ENCODE measurements around the gene YAF2. TPM values are rescaled to one million over a fixed set of nuclear protein-coding genes. Genes with fewer than 3 reads are reported as not detected.

Gene YAF2
- total RNA-seq, 6 experiments from 2014 or later = 12.8 to 22.3 (median 16.9) TPM

DNA sequence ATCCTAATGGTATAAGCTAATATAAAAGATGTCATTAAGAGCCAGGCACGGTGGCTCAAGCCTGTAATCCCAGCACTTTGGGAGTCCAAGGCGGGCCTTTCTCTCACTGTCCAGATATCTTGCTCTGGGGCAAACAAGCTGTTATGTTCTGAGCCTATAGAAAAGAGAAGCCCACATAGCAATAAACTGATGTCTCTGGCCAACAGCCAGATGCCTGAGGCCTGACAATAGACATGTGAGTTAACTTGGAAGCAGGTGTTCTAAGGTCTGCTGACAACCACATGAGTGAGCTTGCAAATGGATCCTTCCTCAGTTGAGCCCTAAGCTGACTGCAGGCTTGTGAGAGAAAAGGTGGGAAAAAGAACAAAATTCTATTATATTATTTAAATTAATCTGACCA lies 25.0 kb downstream of the YAF2 start:
- 88% methylated on average over 2 of the region's 2 CpGs for WGBS (ENCODE audit: insufficient coverage, low coverage, low lambda C conversion rate, missing lambda C conversion rate)
- peaks cover 0 to 9% (median 0%) of the 10 kb centered on the region in 4 donors for H3K4me1 ChIP-seq
- no peaks in the 10 kb centered on the region for H3K9me3 ChIP-seq
- ATAC-seq (no peak), DNase-seq (no peak)
- intact Hi-C loops (cut with DNase I) = no loop called here
- TF ChIP-seq, protein P1, sequence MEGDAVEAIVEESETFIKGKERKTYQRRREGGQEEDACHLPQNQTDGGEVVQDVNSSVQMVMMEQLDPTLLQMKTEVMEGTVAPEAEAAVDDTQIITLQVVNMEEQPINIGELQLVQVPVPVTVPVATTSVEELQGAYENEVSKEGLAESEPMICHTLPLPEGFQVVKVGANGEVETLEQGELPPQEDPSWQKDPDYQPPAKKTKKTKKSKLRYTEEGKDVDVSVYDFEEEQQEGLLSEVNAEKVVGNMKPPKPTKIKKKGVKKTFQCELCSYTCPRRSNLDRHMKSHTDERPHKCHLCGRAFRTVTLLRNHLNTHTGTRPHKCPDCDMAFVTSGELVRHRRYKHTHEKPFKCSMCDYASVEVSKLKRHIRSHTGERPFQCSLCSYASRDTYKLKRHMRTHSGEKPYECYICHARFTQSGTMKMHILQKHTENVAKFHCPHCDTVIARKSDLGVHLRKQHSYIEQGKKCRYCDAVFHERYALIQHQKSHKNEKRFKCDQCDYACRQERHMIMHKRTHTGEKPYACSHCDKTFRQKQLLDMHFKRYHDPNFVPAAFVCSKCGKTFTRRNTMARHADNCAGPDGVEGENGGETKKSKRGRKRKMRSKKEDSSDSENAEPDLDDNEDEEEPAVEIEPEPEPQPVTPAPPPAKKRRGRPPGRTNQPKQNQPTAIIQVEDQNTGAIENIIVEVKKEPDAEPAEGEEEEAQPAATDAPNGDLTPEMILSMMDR (IDR thresholded peaks at IDR 0.05) = no peak
- TF ChIP-seq POLR2A (IDR thresholded peaks at IDR 0.05) = no peak
- H3K27ac ChIP-seq = no peak overlapping the region
- no peak overlapping the region for H3K4me3 ChIP-seq
- no peaks in the 10 kb centered on the region for H3K36me3 ChIP-seq
- H3K27me3 ChIP-seq = no peaks in the 10 kb centered on the region

DNA sequence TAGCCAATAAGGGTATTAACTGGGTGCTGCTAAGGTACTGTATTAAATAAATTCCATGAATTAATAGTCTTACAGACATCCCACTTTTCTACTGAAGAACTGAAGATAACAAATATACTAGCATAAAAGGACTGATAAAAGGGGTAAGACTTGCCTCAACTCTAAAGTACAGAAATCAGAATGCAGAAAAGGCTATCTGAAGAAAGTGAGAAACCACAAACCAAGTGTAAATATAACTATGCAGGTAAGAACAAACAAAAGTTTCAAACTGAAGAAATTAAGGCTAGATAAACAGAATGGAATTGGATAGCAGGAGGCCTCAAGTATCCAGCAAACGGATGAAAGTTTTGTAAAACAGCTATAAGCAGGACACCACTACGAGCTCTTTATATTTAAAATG lies 29.5 kb downstream of the YAF2 start:
- H3K4me3 ChIP-seq = no peak overlapping the region
- intact Hi-C loops (cut with DNase I) = no loop called here
- no peaks in the 10 kb centered on the region for H3K9me3 ChIP-seq
- no peaks in the 10 kb centered on the region for H3K4me1 ChIP-seq
- no peak overlapping the region for H3K27ac ChIP-seq
- no peaks in the 10 kb centered on the region for H3K36me3 ChIP-seq
- WGBS (ENCODE audit: insufficient coverage, low coverage, low lambda C conversion rate, missing lambda C conversion rate) = 88% methylated on average over 2 of the region's 2 CpGs
- TF ChIP-seq, protein P1 (IDR thresholded peaks at IDR 0.05) = no peak
- TF ChIP-seq POLR2A (IDR thresholded peaks at IDR 0.05) = no peak
- no peaks in the 10 kb centered on the region for H3K27me3 ChIP-seq
- DNase-seq (no peak), ATAC-seq (no peak)

DNA sequence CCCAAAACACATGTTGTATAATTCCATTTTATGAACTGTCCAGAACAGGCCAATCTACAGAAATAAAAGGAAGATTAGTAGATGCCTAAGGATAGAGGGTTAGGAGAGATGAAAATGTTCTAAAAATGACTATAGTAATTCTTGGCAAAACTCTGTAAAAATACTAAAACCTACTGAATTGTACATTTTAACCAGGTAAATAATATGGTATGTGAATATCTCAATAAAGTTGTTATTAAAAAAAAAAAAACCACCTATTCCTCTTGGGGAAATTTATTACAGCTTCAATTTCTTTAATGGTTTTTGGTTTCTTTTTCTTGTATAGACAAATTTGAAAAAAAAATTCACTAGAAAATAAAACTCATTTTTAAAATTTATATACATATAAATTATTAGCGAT lies 33.2 kb downstream of the YAF2 start:
- H3K4me1 ChIP-seq = no peaks in the 10 kb centered on the region
- TF ChIP-seq POLR2A (IDR thresholded peaks at IDR 0.05) = no peak
- TF ChIP-seq, protein P1 (IDR thresholded peaks at IDR 0.05) = no peak
- H3K27ac ChIP-seq = no peak overlapping the region
- H3K27me3 ChIP-seq = no peaks in the 10 kb centered on the region
- H3K9me3 ChIP-seq = no peaks in the 10 kb centered on the region
- ATAC-seq (no peak), DNase-seq (no peak)
- no peak overlapping the region for H3K4me3 ChIP-seq
- 100% methylated on average over 1 of the region's 1 CpG for WGBS (ENCODE audit: insufficient coverage, low coverage, low lambda C conversion rate, missing lambda C conversion rate)
- intact Hi-C loops (cut with DNase I) = no loop called here
- no peaks in the 10 kb centered on the region for H3K36me3 ChIP-seq

DNA sequence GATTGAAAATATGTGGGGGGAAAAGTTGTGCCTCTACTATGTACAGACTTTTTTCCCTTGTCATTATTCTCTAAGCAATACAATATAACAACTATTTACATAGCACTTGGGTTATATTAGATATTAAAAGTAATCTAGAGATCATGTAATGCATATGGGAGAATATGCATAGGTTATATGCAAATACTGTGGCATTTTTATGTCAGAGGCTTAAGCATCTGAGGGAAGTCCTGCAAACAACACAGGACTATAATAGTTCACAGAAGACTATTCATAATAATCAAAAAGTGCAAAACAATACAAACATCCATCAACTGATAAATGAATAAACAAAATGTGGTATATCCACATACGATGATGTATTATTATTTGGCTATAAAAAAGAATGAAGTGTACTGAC lies 33.7 kb downstream of the YAF2 start:
- TF ChIP-seq, protein P1 (IDR thresholded peaks at IDR 0.05) = no peak
- TF ChIP-seq POLR2A (IDR thresholded peaks at IDR 0.05) = no peak

DNA sequence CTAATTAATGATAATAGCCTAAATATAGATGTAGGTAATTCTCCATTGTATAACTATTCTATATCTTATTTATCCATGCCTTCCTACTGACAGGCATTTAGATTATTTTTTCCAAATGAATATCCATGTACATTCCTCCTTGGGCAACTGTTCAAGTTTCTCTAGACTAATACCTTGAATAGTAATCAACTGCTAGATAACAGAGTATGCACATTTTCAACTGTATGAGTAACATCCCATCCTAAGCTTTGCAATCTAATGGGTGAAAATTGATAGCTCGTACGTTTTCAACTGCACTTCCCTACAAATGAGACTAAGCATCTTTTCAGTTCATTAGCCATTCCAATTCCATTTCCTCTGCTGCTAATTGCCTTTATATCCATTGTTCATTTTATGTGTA lies 37.0 kb downstream of the YAF2 start:
- no peaks in the 10 kb centered on the region for H3K27me3 ChIP-seq
- H3K27ac ChIP-seq = no peak overlapping the region
- TF ChIP-seq POLR2A (IDR thresholded peaks at IDR 0.05) = no peak
- TF ChIP-seq, protein P1 (IDR thresholded peaks at IDR 0.05) = no peak
- no peaks in the 10 kb centered on the region for H3K4me1 ChIP-seq
- intact Hi-C loops (cut with DNase I) = no loop called here
- no peaks in the 10 kb centered on the region for H3K9me3 ChIP-seq
- WGBS (ENCODE audit: insufficient coverage, low coverage, low lambda C conversion rate, missing lambda C conversion rate) = 75% methylated on average over 2 of the region's 2 CpGs
- no peak overlapping the region for H3K4me3 ChIP-seq
- ATAC-seq (no peak), DNase-seq (no peak)
- peaks cover 0 to 5% (median 4%) of the 10 kb centered on the region in 4 donors for H3K36me3 ChIP-seq

More for the DNA sequence above, 33.7 kb downstream of the YAF2 start:
- no peaks in the 10 kb centered on the region for H3K4me1 ChIP-seq
- no peak overlapping the region for H3K4me3 ChIP-seq
- H3K27me3 ChIP-seq = no peaks in the 10 kb centered on the region
- no peak for DNase-seq
- 90% methylated on average over 1 of the region's 1 CpG for WGBS (ENCODE audit: insufficient coverage, low coverage, low lambda C conversion rate, missing lambda C conversion rate)
- intact Hi-C loops (cut with DNase I) = no loop called here
- ATAC-seq = no peak
- H3K36me3 ChIP-seq = no peaks in the 10 kb centered on the region
- H3K9me3 ChIP-seq = no peaks in the 10 kb centered on the region
- no peak overlapping the region for H3K27ac ChIP-seq

Data from right lobe of liver (tissue), 6 donors.